Skeletal muscle tissue (tissue), 5 donors: ENCODE data around the gene NTMT2. TPM values are rescaled to one million over a fixed set of nuclear protein-coding genes. Genes with fewer than 3 reads are reported as not detected.
A peak's percentile ranks its signal among the peaks of the same experiment; 100 is the strongest.

Experiments used
- H3K27ac ChIP-seq: one replicate; pipeline ENCODE4 v1.7.0; 2013; ENCODE audit warnings: mild to moderate bottlenecking, low read depth, low read length, inconsistent platforms
- H3K27me3 ChIP-seq, 3 donors: one replicate each; pipeline ENCODE4 v1.7.0; 2013; ENCODE audit warnings: low read length in 3 of 3; ENCODE audit not compliant: control insufficient read depth in 3 of 3, insufficient read depth in 3 of 3
- H3K36me3 ChIP-seq, 3 donors: one replicate each; pipeline ENCODE4 v1.7.0; 2013; ENCODE audit warnings: low read length in 3 of 3; ENCODE audit not compliant: control insufficient read depth in 3 of 3, insufficient read depth in 3 of 3
- H3K4me1 ChIP-seq, 3 donors: one replicate each; pipeline ENCODE4 v1.7.0; 2013; ENCODE audit warnings: low read length in 3 of 3, mild to moderate bottlenecking in 3 of 3; ENCODE audit not compliant: control insufficient read depth in 3 of 3, insufficient read depth in 3 of 3
- H3K4me3 ChIP-seq, 3 donors: one replicate each; pipeline ENCODE4 v1.7.0; 2013; ENCODE audit warnings: low read length in 3 of 3
- H3K9ac ChIP-seq, 3 donors: one replicate each; pipeline ENCODE4 v1.7.0; 2013; ENCODE audit warnings: low read length in 3 of 3, mild to moderate bottlenecking in 3 of 3, moderate library complexity in 2 of 3, low read depth in 1 of 3
- H3K9me3 ChIP-seq, 3 donors: one replicate each; pipeline ENCODE4 v1.7.0; 2013; ENCODE audit warnings: low read length in 3 of 3; ENCODE audit not compliant: control insufficient read depth in 3 of 3
- small RNA-seq: library from RNA; depleted of rRNA; stranded (forward); fragments of <200 nt; gene quantifications from one replicate; pipeline ENCODE3, GENCODE V24; 2014
- total RNA-seq: library from RNA; depleted of rRNA; stranded (reverse); fragments of >200 nt; gene quantifications from one replicate; pipeline ENCODE4 v1.2.3, GENCODE V29; 2014
- donor health status: Osteomylitis.

NTMT2 gene
- total RNA-seq, 1 donor from 2014 or later: 0.52 TPM

- Histone ChIP-seq H3K9me3 (no peaks in the 10 kb centered on the region), H3K27ac (peak overlapping the region; percentile 19), H3K4me1 (peaks cover 0 to 23% (median 3%) of the 10 kb centered on the region in 3 donors), H3K36me3 (no peaks in the 10 kb centered on the region), H3K27me3 (no peaks in the 10 kb centered on the region), H3K4me3 (no peak overlapping the region), H3K9ac (no peak overlapping the region)
Observed at GRCh38 chr1:170217517-170218256, 71.9 kb downstream of the NTMT2 start.

GRCh38 chr1:170218257-170218650, 72.5 kb downstream of the NTMT2 start:
- H3K4me3 ChIP-seq: no peak overlapping the region
- H3K9ac ChIP-seq: no peak overlapping the region
- H3K36me3 ChIP-seq: no peaks in the 10 kb centered on the region
- peak overlapping the region; percentile 26 for H3K27ac ChIP-seq
- H3K4me1 ChIP-seq: peaks cover 0 to 23% (median 3%) of the 10 kb centered on the region in 3 donors
- no peaks in the 10 kb centered on the region for H3K9me3 ChIP-seq
- no peaks in the 10 kb centered on the region for H3K27me3 ChIP-seq

Small RNA genes lying within 50 kb of the gene (small RNA-seq; reads per million reads assigned to genes)
- not detected for gene MIR3119-2

Other genes with a start within 250 kb of the NTMT2 start
- gene KIFAP3, start 71.3 kb upstream of the NTMT2 start, total RNA-seq: 48.0 TPM